Measurements from ENCODE around the gene CALN1. TPM values are rescaled to one million over a fixed set of nuclear protein-coding genes. Genes with fewer than 3 reads are reported as not detected.

CALN1 gene
- total and polyA plus RNA-seq, 4 donors = 0.14 to 0.84 (median 0.24) TPM

- Histone ChIP-seq H3K4me1 (ENCODE audit: control insufficient read depth in 4 of 4, insufficient read depth in 4 of 4, low read length in 3 of 4) (no peaks in the 10 kb centered on the region), H3K27ac (ENCODE audit: low read depth in 1 of 2, low read length in 2 of 2) (no peak overlapping the region), H3K9me3 (ENCODE audit: control insufficient read depth in 4 of 4, low read length in 3 of 4) (peaks cover 0 to 2% (median 0%) of the 10 kb centered on the region in 4 donors), H3K4me3 (ENCODE audit: low read depth in 1 of 3, low read length in 3 of 3) (no peak overlapping the region), H3K27me3 (ENCODE audit: control insufficient read depth in 4 of 4, insufficient read depth in 4 of 4, low read length in 3 of 4) (no peaks in the 10 kb centered on the region), H3K9ac (ENCODE audit: low read depth in 1 of 2, low read length in 2 of 2) (no peak overlapping the region), H3K36me3 (ENCODE audit: control insufficient read depth in 4 of 4, insufficient read depth in 3 of 4, low read depth in 1 of 4, low read length in 3 of 4) (no peaks in the 10 kb centered on the region)
- TF ChIP-seq, protein P1, sequence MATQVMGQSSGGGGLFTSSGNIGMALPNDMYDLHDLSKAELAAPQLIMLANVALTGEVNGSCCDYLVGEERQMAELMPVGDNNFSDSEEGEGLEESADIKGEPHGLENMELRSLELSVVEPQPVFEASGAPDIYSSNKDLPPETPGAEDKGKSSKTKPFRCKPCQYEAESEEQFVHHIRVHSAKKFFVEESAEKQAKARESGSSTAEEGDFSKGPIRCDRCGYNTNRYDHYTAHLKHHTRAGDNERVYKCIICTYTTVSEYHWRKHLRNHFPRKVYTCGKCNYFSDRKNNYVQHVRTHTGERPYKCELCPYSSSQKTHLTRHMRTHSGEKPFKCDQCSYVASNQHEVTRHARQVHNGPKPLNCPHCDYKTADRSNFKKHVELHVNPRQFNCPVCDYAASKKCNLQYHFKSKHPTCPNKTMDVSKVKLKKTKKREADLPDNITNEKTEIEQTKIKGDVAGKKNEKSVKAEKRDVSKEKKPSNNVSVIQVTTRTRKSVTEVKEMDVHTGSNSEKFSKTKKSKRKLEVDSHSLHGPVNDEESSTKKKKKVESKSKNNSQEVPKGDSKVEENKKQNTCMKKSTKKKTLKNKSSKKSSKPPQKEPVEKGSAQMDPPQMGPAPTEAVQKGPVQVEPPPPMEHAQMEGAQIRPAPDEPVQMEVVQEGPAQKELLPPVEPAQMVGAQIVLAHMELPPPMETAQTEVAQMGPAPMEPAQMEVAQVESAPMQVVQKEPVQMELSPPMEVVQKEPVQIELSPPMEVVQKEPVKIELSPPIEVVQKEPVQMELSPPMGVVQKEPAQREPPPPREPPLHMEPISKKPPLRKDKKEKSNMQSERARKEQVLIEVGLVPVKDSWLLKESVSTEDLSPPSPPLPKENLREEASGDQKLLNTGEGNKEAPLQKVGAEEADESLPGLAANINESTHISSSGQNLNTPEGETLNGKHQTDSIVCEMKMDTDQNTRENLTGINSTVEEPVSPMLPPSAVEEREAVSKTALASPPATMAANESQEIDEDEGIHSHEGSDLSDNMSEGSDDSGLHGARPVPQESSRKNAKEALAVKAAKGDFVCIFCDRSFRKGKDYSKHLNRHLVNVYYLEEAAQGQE (IDR thresholded peaks at IDR 0.05) = no peak
- no peak for TF ChIP-seq GABPA (IDR thresholded peaks at IDR 0.05 in 1 of 2, conservative IDR thresholded peaks at IDR 0.05 in 1 of 2)
- TF ChIP-seq NR2F2 (IDR thresholded peaks at IDR 0.05) = no peak
- no peak for TF ChIP-seq SP1 (IDR thresholded peaks at IDR 0.05)
- no peak for TF ChIP-seq RAD21 (IDR thresholded peaks at IDR 0.05)
- no peak for TF ChIP-seq EGR1 (IDR thresholded peaks at IDR 0.05; ENCODE audit: low read depth in 2 of 2)
- no peak for TF ChIP-seq YY1 (IDR thresholded peaks at IDR 0.05)
- no peak for TF ChIP-seq ZBTB33 (IDR thresholded peaks at IDR 0.05)
- TF ChIP-seq, protein P2, sequence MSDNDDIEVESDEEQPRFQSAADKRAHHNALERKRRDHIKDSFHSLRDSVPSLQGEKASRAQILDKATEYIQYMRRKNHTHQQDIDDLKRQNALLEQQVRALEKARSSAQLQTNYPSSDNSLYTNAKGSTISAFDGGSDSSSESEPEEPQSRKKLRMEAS (IDR thresholded peaks at IDR 0.05) = no peak
- no peak for TF ChIP-seq FOXA1 (IDR thresholded peaks at IDR 0.05)
- TF ChIP-seq TAF1 (conservative IDR thresholded peaks at IDR 0.05) = no peak
- TF ChIP-seq FOXA2 (IDR thresholded peaks at IDR 0.05) = no peak
- TF ChIP-seq HNF4G (IDR thresholded peaks at IDR 0.05) = no peak
- WGBS = 79% methylated on average over 16 of the region's 16 CpGs
- DNase-seq (ENCODE audit: low spot score) = no peak
Measured at GRCh38 chr7:72098807-72099580, 313.1 kb downstream of the CALN1 start.

GRCh38 chr7:72097226-72097625 lies 314.9 kb downstream of the CALN1 start:
- Histone ChIP-seq H3K4me1 (ENCODE audit: control insufficient read depth in 4 of 4, insufficient read depth in 4 of 4, low read length in 3 of 4) (no peaks in the 10 kb centered on the region), H3K9me3 (ENCODE audit: control insufficient read depth in 4 of 4, low read length in 3 of 4) (peaks cover 0 to 3% (median under 1%) of the 10 kb centered on the region in 4 donors), H3K27ac (ENCODE audit: low read depth in 1 of 2, low read length in 2 of 2) (no peak overlapping the region), H3K36me3 (ENCODE audit: control insufficient read depth in 4 of 4, insufficient read depth in 3 of 4, low read depth in 1 of 4, low read length in 3 of 4) (no peaks in the 10 kb centered on the region), H3K27me3 (ENCODE audit: control insufficient read depth in 4 of 4, insufficient read depth in 4 of 4, low read length in 3 of 4) (no peaks in the 10 kb centered on the region), H3K9ac (ENCODE audit: low read depth in 1 of 2, low read length in 2 of 2) (no peak overlapping the region), H3K4me3 (ENCODE audit: low read depth in 1 of 3, low read length in 3 of 3) (no peak overlapping the region)
- 87% methylated on average over 3 of the region's 3 CpGs for WGBS
- DNase-seq (ENCODE audit: low spot score) = no peak
- TF ChIP-seq FOXA1 (IDR thresholded peaks at IDR 0.05) = no peak
- no peak for TF ChIP-seq TAF1 (conservative IDR thresholded peaks at IDR 0.05)
- TF ChIP-seq ATF3 (IDR thresholded peaks at IDR 0.05) = no peak
- no peak for TF ChIP-seq GABPA (IDR thresholded peaks at IDR 0.05 in 1 of 2, conservative IDR thresholded peaks at IDR 0.05 in 1 of 2)
- TF ChIP-seq RAD21 (IDR thresholded peaks at IDR 0.05) = no peak
- TF ChIP-seq YY1 (IDR thresholded peaks at IDR 0.05) = no peak
- TF ChIP-seq FOXA2 (IDR thresholded peaks at IDR 0.05) = no peak
- no peak for TF ChIP-seq HNF4G (IDR thresholded peaks at IDR 0.05)
- no peak for TF ChIP-seq HNF4A (conservative IDR thresholded peaks at IDR 0.05)
- TF ChIP-seq RXRA (IDR thresholded peaks at IDR 0.05) = no peak

Data from liver (tissue), 9 donors.